ENCODE results near the gene PRKRIP1.
"Not testable (repeated sequence)": the region's sequence is repeated elsewhere in the genome, so short reads cannot be mapped to it uniquely, and the experiment has no call there.

The PRKRIP1 gene

DNA sequence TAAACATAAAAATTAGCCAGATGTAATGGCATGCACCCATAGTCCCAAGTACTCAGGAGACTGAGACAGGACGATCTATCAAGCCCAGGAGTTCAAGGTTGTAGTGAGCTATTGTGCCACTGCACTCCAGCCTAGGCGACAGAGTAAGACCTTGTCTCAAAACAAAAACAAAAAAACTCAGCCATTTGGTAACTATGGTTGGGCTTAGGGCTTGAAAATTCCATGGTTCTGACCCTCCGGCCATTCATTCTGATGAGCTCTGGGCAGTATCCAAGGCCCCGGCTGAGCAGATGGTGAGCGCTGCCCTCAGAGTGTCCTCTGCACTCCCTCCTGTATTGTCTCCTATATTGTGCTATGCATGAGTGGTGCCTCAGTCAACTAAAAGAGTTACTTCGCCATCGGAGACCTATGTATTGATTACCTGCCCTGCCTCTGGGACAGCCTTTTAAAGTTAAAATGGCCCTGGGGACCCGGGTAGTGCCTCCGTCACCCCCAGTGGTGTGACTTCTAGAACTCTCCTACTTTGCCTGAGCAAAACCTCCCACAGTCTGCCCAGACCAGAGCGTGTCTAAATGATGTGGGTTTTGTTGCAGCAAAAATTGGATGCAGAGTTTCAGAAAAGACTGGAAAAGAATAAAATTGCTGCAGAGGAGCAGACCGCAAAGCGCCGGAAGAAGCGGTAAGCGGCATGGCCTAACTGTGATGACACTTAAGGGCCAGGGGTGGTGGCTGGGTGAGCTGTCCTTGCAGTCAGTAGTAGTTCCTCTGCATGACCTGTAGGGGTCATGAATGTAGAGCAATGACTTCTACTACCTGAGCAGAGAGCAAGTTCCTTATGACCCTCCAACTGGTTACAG, 8.1 kb downstream of the PRKRIP1 start:
- peak; percentile 3 to 49 for DNase-seq

DNA sequence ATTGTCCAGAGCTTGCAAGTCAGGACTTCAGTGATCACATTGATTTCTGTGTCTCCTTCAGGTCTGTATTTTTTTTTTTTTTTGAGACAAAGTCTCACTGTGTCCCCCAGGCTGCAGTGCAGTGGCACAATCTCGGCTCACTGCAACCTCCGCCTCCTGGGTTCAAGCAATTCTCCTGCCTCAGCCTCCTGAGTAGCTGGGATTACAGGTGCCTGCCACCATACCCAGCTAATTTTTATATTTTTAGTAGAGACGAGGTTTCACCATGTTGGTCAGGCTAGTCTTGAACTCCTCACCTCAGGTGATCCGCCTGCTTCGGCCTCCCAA, 8.7 kb downstream of the PRKRIP1 start:
- not testable (repeated sequence) for DNase-seq

DNA sequence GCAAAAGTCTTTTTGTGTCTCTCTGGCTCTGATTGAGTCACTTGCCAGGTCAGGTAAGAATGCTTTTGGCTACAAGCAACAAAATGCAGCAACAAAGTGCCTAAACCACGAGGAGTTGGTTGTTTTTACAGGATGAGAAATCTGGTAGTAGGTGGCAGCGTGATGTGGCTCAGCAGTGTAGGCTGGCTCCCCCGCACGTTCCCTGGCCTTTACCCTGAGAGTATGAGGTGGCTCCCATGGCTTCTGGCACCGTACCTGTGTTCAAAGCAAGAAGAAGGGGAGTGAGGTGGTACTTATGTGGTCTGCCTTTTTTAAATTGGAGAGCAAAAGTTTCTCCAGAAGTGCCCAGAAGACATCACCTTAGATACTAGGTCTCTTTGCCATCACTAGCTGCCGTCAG, 11.7 kb downstream of the PRKRIP1 start:
- no peak for DNase-seq

GRCh38 chr7:102408530-102408929, 12.4 kb downstream of the PRKRIP1 start:
- DNase-seq: not testable (repeated sequence)

- DNase-seq: no peak
Observed at GRCh38 chr7:102409340-102409739, 13.2 kb downstream of the PRKRIP1 start.

GRCh38 chr7:102410123-102410522, 14.0 kb downstream of the PRKRIP1 start:
- DNase-seq: no peak

- no peak for DNase-seq
Observed at GRCh38 chr7:102410918-102411317, 14.8 kb downstream of the PRKRIP1 start.

DNA sequence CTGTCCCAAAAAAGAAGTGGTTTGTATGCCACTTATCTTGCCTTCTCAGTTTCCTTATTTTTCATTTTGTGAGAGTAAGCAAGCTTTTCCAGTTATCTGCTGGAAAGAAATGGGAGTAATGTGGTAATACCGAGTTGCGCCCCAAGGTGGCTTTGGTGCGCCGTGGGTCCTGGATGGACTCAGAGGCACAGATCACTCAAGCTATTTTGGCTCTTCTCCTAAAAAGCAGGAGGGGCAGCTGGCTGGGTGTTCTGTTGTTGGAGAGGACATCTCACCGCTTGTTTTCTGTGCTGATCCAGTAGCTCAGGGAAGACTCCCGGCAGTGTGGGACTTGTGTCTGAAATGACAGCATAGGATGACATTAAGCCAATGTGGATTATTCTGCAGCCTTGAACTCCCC, 16.4 kb downstream of the PRKRIP1 start:
- peak in 1 of 2 donors; percentile 1 for DNase-seq

DNA sequence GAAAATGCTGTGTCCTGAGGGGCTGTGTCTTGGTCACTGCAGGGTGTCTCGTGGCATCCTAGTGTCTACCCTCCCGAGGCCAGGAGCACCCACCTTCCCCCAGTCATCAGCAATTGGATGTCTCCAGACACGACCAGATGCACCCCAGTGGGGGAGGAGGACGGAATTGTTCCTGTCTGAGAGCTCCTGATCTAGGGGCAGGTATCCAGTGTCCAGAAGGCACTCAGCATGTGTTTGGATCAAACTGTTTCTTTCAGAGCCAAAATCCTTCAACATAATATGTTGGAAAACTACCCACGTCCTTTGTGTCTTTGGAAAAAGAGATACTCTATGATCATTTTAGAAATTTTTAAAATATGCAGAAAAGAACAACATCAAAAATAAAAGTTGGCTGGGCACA, 16.9 kb downstream of the PRKRIP1 start:
- DNase-seq: no peak

DNA sequence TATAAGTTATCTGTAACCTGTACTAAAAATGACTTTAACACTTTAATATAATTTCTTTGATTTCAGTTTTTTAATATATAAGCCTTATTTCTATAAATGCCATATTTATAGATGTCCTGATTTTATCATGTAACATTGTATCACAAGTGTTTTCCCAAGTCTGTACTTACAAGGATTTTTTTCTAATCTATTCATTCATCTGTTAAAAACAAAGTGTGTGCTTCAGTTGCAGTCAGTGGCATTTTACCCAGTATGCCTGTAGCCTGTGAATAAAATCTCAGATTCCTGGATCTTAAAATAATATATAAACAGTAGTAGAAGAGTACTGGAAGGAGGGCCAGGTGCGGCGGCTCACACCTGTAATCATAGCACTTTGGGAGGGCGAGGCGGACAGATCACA, 17.4 kb downstream of the PRKRIP1 start:
- no peak for DNase-seq

GRCh38 chr7:102415685-102416225, 19.6 kb downstream of the PRKRIP1 start:
- no peak for DNase-seq

GRCh38 chr7:102416406-102416805, 20.2 kb downstream of the PRKRIP1 start:
- DNase-seq: no peak

DNA sequence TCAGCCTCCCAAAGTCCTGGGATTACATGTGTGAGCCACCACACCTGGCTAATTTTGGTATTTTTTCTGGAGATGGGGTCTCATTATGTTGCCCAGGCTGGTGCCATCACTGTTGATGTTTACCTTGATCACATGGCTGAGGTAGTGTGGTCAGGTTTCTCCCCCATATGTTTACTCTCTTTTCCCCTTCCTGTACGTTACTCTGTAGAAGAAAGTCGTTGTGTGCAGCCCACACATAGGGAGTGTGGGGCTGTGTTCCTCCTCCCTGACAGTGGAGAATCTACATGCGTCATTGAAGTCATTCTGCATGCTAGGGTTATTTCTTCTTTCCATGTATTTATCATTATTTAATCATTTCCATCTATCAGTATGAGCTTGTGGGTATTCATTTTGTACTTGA, 20.9 kb downstream of the PRKRIP1 start:
- DNase-seq: no peak

GRCh38 chr7:102418592-102418991, 22.4 kb downstream of the PRKRIP1 start:
- DNase-seq: no peak

DNA sequence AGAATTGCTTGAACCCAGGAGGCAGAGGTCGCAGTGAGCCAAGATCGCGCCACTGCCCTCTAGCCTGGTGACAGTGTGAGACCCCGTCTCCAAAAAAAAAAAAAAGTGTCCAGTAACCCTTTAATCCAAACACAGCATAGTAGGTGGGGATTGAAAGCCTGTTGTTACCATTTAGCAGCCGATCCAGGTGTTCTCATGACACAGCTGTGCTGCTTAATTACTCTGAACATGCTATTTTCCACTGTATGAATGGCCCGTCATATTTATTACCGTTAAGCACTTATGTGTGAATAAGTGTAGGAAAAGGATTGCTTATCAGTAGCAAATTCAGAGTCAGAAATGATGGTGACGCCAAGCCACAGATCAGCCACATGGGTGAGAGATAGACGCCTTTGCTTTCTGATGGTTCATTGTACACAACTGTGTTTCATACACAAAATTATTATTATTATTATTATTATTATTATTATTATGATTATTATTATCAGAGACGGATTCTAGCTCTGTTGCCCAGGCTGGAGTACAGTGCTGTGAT, 25.6 kb downstream of the PRKRIP1 start:
- no peak for DNase-seq

GRCh38 chr7:102424129-102424551, 28.0 kb downstream of the PRKRIP1 start:
- DNase-seq: no peak

DNA sequence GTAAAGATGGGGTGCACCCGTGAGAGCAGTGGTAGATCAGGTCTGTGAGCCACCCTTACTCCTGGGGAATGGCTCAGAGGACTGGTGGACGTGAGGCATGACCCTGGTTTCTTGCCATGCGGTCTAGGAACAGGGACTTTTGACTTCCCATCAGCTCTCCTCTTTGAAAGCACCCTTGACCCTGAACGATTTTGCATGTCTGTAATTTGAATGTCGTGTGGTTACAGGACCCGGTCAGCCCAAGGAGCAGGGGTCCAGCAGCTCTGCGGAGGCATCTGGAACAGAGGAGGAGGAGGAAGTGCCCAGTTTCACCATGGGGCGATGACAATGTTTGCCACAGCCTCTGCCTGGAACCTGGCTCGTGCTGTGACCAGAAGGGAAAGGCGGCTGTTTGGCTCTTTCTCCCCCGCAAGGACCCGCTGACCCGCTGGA, 28.6 kb downstream of the PRKRIP1 start:
- DNase-seq: peak in 1 of 2 donors; percentile 28

GRCh38 chr7:102425639-102426267, 29.6 kb downstream of the PRKRIP1 start:
- DNase-seq: peak; percentile 49 to 63

DNA sequence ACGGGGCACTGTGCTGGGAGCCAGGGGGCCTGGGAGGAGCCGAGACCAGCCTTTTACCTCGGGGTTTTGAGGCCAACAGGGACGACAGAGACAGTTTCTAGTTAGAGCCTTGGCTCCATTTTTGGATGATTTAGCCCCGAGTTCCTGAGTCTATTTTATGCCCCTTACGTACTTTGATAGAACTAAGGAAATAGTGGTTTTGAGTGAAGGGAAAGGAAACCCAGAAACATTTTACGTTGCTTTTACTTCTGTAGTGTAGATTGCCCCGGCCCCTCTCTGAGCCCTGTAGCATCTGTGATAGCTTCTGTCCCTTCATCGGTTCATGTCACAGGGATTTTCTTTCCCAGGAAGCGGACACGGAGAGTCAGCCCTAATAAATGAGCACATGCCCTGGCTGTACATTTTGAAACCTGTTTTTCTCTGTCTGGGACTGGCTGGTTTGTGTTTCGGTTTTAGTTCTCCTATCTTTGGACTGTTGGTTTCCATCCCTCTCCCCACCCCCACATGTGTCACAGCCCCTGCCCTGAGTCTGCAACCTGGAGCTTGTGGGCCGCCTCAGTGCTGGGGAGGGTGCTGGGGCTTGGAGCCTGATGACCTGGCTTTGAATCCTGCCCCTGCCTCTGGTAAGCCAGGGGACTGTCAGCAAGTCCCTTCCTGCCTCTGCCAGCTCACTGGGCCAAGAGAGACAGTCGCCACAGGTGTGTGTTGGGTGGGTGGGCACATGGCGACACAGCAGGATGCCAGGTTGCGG, 30.3 kb downstream of the PRKRIP1 start:
- peak; percentile 25 to 85 for DNase-seq

GRCh38 chr7:102427019-102427405, 30.8 kb downstream of the PRKRIP1 start:
- no peak for DNase-seq

DNA sequence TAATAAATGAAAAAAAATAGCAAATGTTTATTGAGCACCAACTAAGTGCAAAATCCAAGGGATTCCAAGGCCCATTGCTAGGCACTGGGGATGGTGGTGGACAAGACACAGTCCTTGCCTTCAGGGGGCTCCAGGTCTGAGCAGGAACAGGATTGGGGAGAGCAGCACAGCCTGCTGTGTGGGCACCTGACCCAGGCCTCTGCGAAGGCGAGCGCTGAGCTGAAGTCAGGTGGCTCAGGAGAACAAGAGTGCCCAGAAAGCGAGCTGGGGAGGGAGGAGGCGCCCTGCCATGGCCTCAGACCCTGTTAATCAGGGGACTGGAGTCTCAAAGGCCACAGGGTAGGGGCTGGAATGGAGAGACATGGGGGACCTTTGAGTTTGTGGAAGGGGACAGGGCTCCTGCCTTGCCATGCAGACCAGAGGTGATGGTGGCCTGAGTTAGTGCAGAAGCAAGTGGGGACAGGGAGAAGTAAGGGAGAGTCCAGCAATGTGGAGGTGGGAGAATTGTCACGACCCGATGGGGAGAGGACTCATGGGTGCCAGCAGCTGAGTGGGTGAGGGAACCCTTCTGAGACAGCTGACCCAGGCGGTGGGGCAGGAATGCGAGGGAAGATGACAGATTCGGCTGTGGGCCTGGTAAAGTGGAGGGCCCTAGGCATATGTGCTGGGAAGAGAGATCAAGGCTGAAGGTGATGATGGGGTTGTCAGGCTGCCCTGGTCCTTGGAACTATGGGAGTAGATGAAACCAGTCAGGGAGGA, 33.2 kb downstream of the PRKRIP1 start:
- DNase-seq: no peak

DNA sequence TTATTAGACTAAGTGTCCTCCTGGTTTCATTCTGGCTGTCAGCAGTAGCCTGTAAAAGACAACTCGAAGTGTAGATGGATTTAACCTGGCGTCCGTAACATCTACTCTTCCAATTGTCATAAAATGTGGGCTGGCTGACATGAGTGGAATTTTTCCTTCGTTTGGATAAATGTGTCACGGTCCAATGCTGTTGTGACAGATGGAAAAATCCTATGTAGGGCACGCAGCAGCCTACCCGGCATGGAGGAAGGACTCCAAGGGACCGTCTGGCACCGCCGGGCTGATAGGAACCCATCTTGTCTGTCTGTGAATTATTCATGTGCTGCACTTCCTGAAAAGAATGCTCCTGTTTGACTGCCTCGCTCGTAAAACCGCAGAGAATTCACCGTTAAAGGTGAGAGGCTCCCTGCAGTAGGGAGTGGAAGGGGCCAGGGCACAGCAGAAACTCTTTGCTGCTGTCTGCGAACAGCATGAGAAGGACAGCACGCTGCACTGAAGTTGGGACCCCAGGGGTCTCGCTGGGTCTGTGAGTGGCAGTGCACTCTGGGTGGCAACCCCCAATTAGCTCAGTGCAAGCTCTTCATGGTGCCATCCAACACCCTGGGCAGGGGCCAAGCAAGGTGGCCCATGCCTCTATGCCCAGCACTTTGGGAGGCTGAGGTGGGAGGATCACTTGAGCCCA, 35.6 kb downstream of the PRKRIP1 start:
- DNase-seq: peak in 1 of 2 donors; percentile 10

Data from bone marrow (tissue), 2 donors.